H1 (cell line): ENCODE results near the gene RFX2. TPM values are rescaled to one million over a fixed set of nuclear protein-coding genes. Genes with fewer than 3 reads are reported as not detected.

Experiments
- JUND ChIP-seq: IDR thresholded peaks from 2 replicates; pipeline ENCODE4 v1.6.1; 2011; ENCODE audit warnings: mild to moderate bottlenecking, improper control_type of control experiment, low read length
- MAX ChIP-seq: IDR thresholded peaks from 2 replicates; pipeline ENCODE4 v1.6.1; 2012; ENCODE audit warnings: inconsistent platforms
- polyA plus RNA-seq, 7 experiments: library from polyadenylated mRNA; depleted of rRNA in 3 of 7; stranded (reverse) in 5 of 7; unstranded in 2 of 7; fragments of >200 nt in 5 of 7; fragments of 200-250 nt in 2 of 7; gene quantifications; 1 replicate in 5 of 7; 2 replicates in 1 of 7; 4 replicates in 1 of 7; pipeline versions ENCODE4 v1.2.1 to v1.2.3, GENCODE V29; 2011 to 2013; ENCODE audit warnings: missing spikeins in 2 of 7, mixed read lengths in 2 of 7
- total RNA-seq: library from RNA; stranded (reverse); fragmentation: NEBNext Ultra II Directional; extraction: Animal tissue kit (Norgen Biotek cat#: 25700); gene quantifications from 2 replicates; pipeline ENCODE4 v1.2.1, GENCODE V29; 2021

RFX2 gene
- total and polyA plus RNA-seq, 2 of the 8 experiments (the other 6 are each of a cell fraction or from before 2014, with no cell fraction given), result 4.8 to 5.3 TPM

DNA sequence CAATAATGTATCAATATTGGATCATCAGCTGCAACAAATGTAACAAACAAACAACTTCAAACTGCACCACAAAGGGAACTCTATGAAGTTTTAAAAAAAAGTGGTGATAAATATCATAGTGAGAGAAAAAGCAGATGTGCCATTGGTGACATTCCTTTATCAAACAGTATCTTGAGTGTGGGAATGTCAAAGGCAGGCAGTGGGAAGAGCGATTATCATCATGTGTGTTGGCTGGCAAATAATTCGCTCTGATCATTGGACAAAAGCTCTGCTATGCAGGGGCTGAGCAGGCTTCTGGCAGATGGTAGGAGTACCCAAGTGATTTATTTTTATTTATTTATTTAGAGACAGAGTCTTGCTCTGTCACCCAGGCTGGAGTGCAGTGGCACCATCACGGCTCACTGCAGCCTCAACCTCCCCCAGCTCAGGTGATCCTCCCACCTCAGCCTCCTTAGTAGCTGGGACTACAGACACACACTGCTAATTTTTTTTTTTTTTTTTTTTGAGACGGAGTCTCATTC, 76.5 kb downstream of the RFX2 start (continued):
- TF ChIP-seq MAX, result no peak
- TF ChIP-seq JUND, result no peak
